Astrocyte of the spinal cord (primary cell): ENCODE measurements around the gene KREMEN2.

ENCODE experiments used
- DNase-seq: peaks from one replicate; pipeline ENCODE4 v3.0.0; 2011; ENCODE audit warnings: low read depth, low spot score
- H3K4me3 ChIP-seq: 2 replicates; pipeline ENCODE4 v1.5.1; 2011; ENCODE audit warnings: low read depth, mild to moderate bottlenecking, low read length, moderate library complexity
- CTCF ChIP-seq: IDR thresholded peaks from 2 replicates; pipeline ENCODE4 v1.5.1; 2012; ENCODE audit warnings: low read depth, mild to moderate bottlenecking, low read length, inconsistent platforms
- in situ Hi-C: cut with HindIII; loops from 2 replicates; pipeline ENCODE4 v1.10.0; 2017; ENCODE audit warnings: low sequenced_read_pairs

Gene KREMEN2

GRCh38 chr16:3003582-3004270 is 39.7 kb downstream of the KREMEN2 start:
- in situ Hi-C loops, result no loop called here
- H3K4me3 ChIP-seq, result no peak overlapping the region
- DNase-seq, result peak; percentile 98
- peak; percentile 47 for TF ChIP-seq CTCF

GRCh38 chr16:3004319-3004718 is 40.2 kb downstream of the KREMEN2 start:
- H3K4me3 ChIP-seq, result no peak overlapping the region
- DNase-seq, result no peak
- no peak for TF ChIP-seq CTCF
- in situ Hi-C loops, result no loop called here

- TF ChIP-seq CTCF, result no peak
- H3K4me3 ChIP-seq, result no peak overlapping the region
- in situ Hi-C loops, result no loop called here
- no peak for DNase-seq
Measured at GRCh38 chr16:3004781-3005284, 40.8 kb downstream of the KREMEN2 start.

DNA sequence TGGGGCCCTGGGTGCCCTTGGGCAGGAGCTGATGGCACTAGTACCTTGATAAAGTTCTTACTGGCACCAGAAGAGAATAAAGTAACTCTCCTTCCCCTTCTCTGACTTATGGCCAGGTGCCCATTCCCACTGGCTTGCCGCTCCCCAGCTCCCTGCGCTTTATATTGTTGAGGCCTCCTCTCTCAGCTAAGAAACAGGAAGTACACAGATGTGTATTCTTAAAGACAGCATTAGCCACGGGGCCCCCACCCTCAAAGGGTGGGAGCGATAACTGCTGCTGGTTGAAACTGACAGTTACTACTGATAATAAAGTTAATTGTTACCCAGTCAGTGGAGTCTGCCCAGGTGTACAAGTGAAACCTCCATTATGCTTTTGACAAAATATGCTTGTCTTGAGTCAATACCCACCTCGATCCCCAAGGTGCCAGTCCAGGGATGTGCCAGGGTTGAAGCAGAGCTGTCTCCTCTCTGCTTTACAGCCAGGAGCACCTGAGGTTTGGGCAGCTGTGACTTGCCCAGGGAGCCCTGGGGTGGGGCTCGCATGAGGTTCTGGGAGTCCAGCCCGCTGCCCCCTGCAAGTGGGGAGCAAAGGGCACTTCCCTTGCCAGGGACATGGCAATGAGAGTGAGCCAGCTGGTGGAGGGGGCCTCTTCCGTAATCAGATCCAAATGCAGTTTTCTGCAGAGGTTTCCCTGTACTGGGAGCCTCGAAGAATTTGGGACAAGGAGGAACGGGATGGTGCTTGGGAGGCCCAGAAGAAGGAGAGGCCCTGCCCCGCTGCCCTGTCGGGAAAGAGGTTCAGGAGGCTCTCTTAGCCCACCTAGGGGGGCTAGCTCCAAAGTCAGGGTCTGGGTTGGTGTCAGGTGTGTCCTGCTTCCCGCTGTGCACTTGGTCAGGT is 43.2 kb downstream of the KREMEN2 start:
- in situ Hi-C loops, result no loop called here
- no peak for TF ChIP-seq CTCF
- H3K4me3 ChIP-seq, result no peak overlapping the region
- DNase-seq, result no peak

GRCh38 chr16:3007957-3008689 is 44.0 kb downstream of the KREMEN2 start:
- TF ChIP-seq CTCF, result no peak
- in situ Hi-C loops, result no loop called here
- no peak overlapping the region for H3K4me3 ChIP-seq

GRCh38 chr16:3008690-3009037 is 44.6 kb downstream of the KREMEN2 start:
- in situ Hi-C loops, result no loop called here
- no peak for DNase-seq
- TF ChIP-seq CTCF, result no peak
- no peak overlapping the region for H3K4me3 ChIP-seq

More at GRCh38 chr16:3007957-3008689, 44.0 kb downstream of the KREMEN2 start:
- no peak for DNase-seq
